SU-DHL-6 (cell line): Measurements from ENCODE around the gene SMARCD3.

Experiments used
- H2AFZ ChIP-seq: fragments of 200-600 bp; sonication (generic); 2 replicates; pipeline ENCODE4 v1.6.1; 2014; ENCODE audit warnings: low read depth, mild to moderate bottlenecking, moderate library complexity, mixed read lengths, antibody characterized with exemption, low read length; ENCODE audit not compliant: severe bottlenecking
- H3F3A ChIP-seq: fragments of 200-600 bp; shearing (Covaris generic); 2 replicates; pipeline ENCODE4 v1.6.0; 2016; ENCODE audit warnings: antibody characterized with exemption, mild to moderate bottlenecking; ENCODE audit not compliant: insufficient read depth
- H3K27ac ChIP-seq: fragments of 200-600 bp; sonication (generic); 2 replicates; pipeline ENCODE4 v1.5.1; 2016; ENCODE audit warnings: low read depth, mild to moderate bottlenecking, low read length, moderate library complexity, mixed read lengths
- H3K27me3 ChIP-seq: fragments of 200-600 bp; sonication (generic), shearing (Covaris generic); 2 replicates; pipeline ENCODE4 v1.6.0; 2014; ENCODE audit warnings: mild to moderate bottlenecking, low read length
- H3K36me3 ChIP-seq: fragments of 200-600 bp; sonication (generic); 2 replicates; pipeline ENCODE4 v1.6.1; 2014; ENCODE audit warnings: mild to moderate bottlenecking, low read length, mixed read lengths
- H3K4me2 ChIP-seq: fragments of 300-600, 200-600 bp; shearing (Covaris generic), sonication (generic); 2 replicates; pipeline ENCODE4 v1.6.0; 2014; ENCODE audit warnings: low read length, low read depth, mild to moderate bottlenecking; ENCODE audit not compliant: poor library complexity, severe bottlenecking
- H3K4me3 ChIP-seq: fragments of 200-600 bp; sonication (generic); 2 replicates; pipeline ENCODE4 v1.5.1; 2014; ENCODE audit warnings: antibody characterized with exemption, low read length, mild to moderate bottlenecking, mixed read lengths; ENCODE audit not compliant: insufficient read depth, poor library complexity, severe bottlenecking
- H3K79me2 ChIP-seq: fragments of 200-600 bp; sonication (generic); 2 replicates; pipeline ENCODE4 v1.6.1; 2014; ENCODE audit warnings: mild to moderate bottlenecking, low read length, moderate library complexity; ENCODE audit not compliant: insufficient read depth
- H3K9ac ChIP-seq: fragments of 200-600 bp; sonication (generic); 2 replicates; pipeline ENCODE4 v1.7.0; 2014; ENCODE audit warnings: mild to moderate bottlenecking, low read length
- H3K9me2 ChIP-seq: fragments of 200-600 bp; sonication (generic); replicated peaks from 2 replicates; pipeline ENCODE4 v1.6.1; 2014; ENCODE audit warnings: low read length; ENCODE audit not compliant: insufficient read depth
- H3K9me3 ChIP-seq: fragments of 200-600 bp; sonication (generic); 2 replicates; pipeline ENCODE4 v1.6.1; 2014; ENCODE audit warnings: low read length, mixed read lengths; ENCODE audit not compliant: insufficient read depth
- H4K20me1 ChIP-seq: fragments of 200-600 bp; sonication (generic); 2 replicates; pipeline ENCODE4 v1.6.1; 2014; ENCODE audit warnings: low read depth, mild to moderate bottlenecking, antibody characterized with exemption, low read length, moderate library complexity, mixed read lengths
- CTCF ChIP-seq: fragments of 200-600 bp; sonication (generic); IDR thresholded peaks from one replicate; pipeline ENCODE4 v1.5.1; 2017; ENCODE audit warnings: antibody characterized with exemption, mild to moderate bottlenecking, low read length, moderate library complexity; ENCODE audit not compliant: insufficient read depth, poor library complexity, severe bottlenecking
- EZH2phosphoT487 ChIP-seq: fragments of 200-600 bp; sonication (generic), shearing (Covaris generic); conservative IDR thresholded peaks from 2 replicates; pipeline ENCODE4 v1.6.1; 2018; ENCODE audit warnings: mild to moderate bottlenecking, antibody characterized with exemption, low read length, moderate library complexity, mixed read lengths

Gene SMARCD3

GRCh38 chr7:151248346-151249033 is at the start of gene SMARCD3:
TSS of gene SMARCD3 (minus strand) at chr7:151248694. CDS start at chr7:151248562, 132 bp downstream.
- Histone ChIP-seq H3K4me2 (peak within 1 kb of the TSS; percentile 18), H3K27ac (no peak within 1 kb of the TSS), H3K4me3 (no peak within 1 kb of the TSS), H3K27me3 (no peaks in the 10 kb centered on the region), H3K79me2 (no peaks in the 10 kb centered on the region), H3K9me3 (no peaks in the 10 kb centered on the region), H2AFZ (no peak within 1 kb of the TSS), H3F3A (no peaks in the 10 kb centered on the region), H3K9me2 (no peaks in the 10 kb centered on the region), H4K20me1 (no peaks in the 10 kb centered on the region), H3K36me3 (no peaks in the 10 kb centered on the region), H3K9ac (no peak within 1 kb of the TSS)
- TF ChIP-seq CTCF, result no peak
- peak; percentile 98; the same call in 1 of the 2 replicates for TF ChIP-seq EZH2phosphoT487

GRCh38 chr7:151296202-151296992 is 47.9 kb upstream of the SMARCD3 start:
- H3K27me3 ChIP-seq, result no peaks in the 10 kb centered on the region
- no peak overlapping the region for H3K27ac ChIP-seq
- H3K4me3 ChIP-seq, result no peak overlapping the region
- no peak overlapping the region for H2AFZ ChIP-seq
- H3K9me3 ChIP-seq, result no peaks in the 10 kb centered on the region
- no peak overlapping the region for H3K9ac ChIP-seq
- no peaks in the 10 kb centered on the region for H3K9me2 ChIP-seq
- H3K79me2 ChIP-seq, result no peaks in the 10 kb centered on the region
- H3K36me3 ChIP-seq, result no peaks in the 10 kb centered on the region
- no peak overlapping the region for H3K4me2 ChIP-seq
- H3F3A ChIP-seq, result no peaks in the 10 kb centered on the region
- TF ChIP-seq CTCF (no peak), EZH2phosphoT487 (no peak)
- no peaks in the 10 kb centered on the region for H4K20me1 ChIP-seq

- TF ChIP-seq EZH2phosphoT487 (no peak), CTCF (no peak)
- no peaks in the 10 kb centered on the region for H3K9me3 ChIP-seq
Observed at GRCh38 chr7:151292850-151293249, 44.4 kb upstream of the SMARCD3 start.

More at GRCh38 chr7:151292850-151293249, 44.4 kb upstream of the SMARCD3 start:
- no peaks in the 10 kb centered on the region for H3K79me2 ChIP-seq
- no peaks in the 10 kb centered on the region for H3K27me3 ChIP-seq
- H3K4me3 ChIP-seq, result no peak overlapping the region
- H3K27ac ChIP-seq, result no peak overlapping the region
- no peaks in the 10 kb centered on the region for H3K36me3 ChIP-seq
- H3K4me2 ChIP-seq, result no peak overlapping the region
- no peaks in the 10 kb centered on the region for H3F3A ChIP-seq
- H3K9ac ChIP-seq, result no peak overlapping the region
- no peak overlapping the region for H2AFZ ChIP-seq
- no peaks in the 10 kb centered on the region for H3K9me2 ChIP-seq
- no peaks in the 10 kb centered on the region for H4K20me1 ChIP-seq
